AG09319 (cell line): Measurements from ENCODE around the gene IMP3.
A peak's percentile ranks its signal among the peaks of the same experiment; 100 is the strongest.

Experiments
- DNase-seq: peaks from one replicate; pipeline ENCODE4 v3.0.0-alpha.2; 2010; ENCODE audit warnings: low read depth; ENCODE audit errors: extremely low read depth
- CTCF ChIP-seq: IDR thresholded peaks from 2 replicates; pipeline ENCODE4 v1.5.1; 2011; ENCODE audit warnings: low read depth, mild to moderate bottlenecking, inconsistent platforms, low read length, moderate library complexity

IMP3 gene

GRCh38 chr15:75676688-75677464 is 36.9 kb upstream of the IMP3 start:
- no peak for TF ChIP-seq CTCF

GRCh38 chr15:75675579-75676404 is 35.8 kb upstream of the IMP3 start:
- TF ChIP-seq CTCF: no peak
- DNase-seq: no peak

More at GRCh38 chr15:75676688-75677464, 36.9 kb upstream of the IMP3 start:
- no peak for DNase-seq

- no peak for DNase-seq
- TF ChIP-seq CTCF: no peak
Measured at GRCh38 chr15:75674366-75674765, 34.3 kb upstream of the IMP3 start.

- peak; percentile 23 for DNase-seq
- TF ChIP-seq CTCF: no peak
Measured at GRCh38 chr15:75673426-75674235, 33.6 kb upstream of the IMP3 start.

GRCh38 chr15:75672646-75673425 is 32.8 kb upstream of the IMP3 start:
- no peak for DNase-seq
- TF ChIP-seq CTCF: no peak

GRCh38 chr15:75671730-75672602 is 31.9 kb upstream of the IMP3 start:
- TF ChIP-seq CTCF: no peak
- no peak for DNase-seq
